Suppressor macrophage treated with lipopolysaccharide for 1 hour (primary cell): Measurements from ENCODE around the gene IKZF1.
A peak's percentile ranks its signal among the peaks of the same experiment; 100 is the strongest.

ENCODE experiments used
- DNase-seq, 3 donors: peaks; one replicate each; pipeline ENCODE4 v3.0.0-alpha.2; 2020 to 2022

The IKZF1 gene

DNA sequence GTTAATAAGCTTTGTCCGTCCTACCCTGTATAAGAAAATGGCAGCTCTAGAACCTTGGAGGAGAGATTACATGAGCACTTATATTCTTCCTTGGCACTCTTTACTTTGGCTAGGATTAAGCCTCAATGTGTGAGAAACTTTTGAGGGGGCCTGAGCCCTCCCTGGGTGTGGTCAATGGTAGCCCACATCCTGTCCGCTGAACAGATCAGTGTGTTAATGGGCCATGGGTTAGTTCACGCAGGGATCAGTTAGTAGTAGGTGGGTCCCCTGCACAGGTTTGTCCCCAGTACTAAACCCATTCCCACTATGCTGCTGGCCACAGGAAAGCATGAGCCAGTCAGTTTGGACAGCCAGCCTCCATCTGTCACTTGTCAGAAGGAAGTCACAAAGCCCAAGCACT is 20.2 kb upstream of the IKZF1 start:
- DNase-seq, result no peak

- DNase-seq, result peak; percentile 64 to 74 (median 65)
These were observed 19.2 kb upstream of the IKZF1 start for GRCh38 chr7:50285269-50285668.

DNA sequence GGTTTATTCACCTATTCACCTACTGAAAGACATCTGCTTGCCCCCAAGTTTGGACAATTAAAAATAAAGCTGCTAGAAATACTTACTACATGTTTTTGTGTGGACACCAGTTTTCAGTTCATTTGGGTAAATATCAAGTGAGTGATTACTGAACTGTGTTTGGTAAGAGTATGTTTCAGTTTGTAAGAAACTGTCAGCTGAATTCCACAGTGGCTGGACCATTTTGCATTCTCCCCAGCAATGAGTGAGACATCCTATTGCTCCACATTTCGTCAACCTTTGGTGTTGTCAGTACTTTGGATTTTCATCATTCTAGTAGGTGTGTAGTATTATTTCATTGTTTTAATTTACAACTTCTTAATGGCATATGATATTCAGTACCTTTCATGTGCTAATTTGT is 17.4 kb upstream of the IKZF1 start:
- DNase-seq, result peak in 1 of 3 donors; percentile 39

DNA sequence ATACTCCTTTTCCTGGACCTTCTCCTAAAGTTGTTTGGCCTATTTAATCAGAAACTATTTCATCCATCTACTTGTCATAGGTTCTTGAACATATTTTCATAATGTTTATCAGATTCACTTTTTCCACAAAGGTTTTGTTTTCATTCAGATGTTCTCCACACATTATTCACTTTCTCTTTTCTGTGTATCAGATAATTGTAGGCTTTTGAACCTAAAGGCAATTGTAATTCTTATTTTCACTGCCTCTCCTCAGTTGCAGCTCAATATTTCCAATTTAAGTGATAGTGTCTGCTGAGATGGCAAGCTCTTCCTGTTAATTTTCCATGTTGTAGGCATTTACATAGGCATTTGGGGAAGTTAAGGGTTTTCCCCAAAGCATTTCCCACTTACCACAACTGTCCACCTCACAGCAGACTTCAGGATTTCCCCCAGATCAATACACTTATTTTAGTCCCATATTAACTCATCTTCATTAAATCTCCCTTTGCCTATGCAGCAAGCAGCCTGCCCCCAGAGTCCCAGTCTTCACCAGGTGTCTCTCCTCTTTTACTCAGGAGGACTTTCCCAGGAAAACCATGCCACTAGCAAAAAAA is 12.3 kb upstream of the IKZF1 start:
- DNase-seq, result peak; percentile 79 to 94 (median 87)

DNA sequence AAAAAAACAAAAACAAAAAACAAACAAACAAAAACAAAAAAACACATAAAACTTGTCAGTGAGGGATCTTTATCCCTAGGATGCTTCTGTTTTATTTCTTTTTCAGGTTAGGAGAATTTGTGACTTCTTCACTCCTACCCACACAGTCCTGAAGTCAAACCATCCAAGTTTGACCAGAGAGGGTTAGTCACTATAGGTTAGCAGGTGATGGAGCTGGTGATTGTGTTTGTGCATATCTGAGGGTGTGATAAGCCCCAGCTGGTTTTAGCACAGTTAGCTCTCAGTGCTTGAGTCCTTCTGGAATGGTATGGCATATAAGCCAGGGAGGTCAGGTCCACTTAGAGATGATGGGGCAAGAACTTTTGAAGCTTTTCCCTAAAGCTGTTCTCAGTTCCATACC is 11.8 kb upstream of the IKZF1 start:
- no peak for DNase-seq

DNA sequence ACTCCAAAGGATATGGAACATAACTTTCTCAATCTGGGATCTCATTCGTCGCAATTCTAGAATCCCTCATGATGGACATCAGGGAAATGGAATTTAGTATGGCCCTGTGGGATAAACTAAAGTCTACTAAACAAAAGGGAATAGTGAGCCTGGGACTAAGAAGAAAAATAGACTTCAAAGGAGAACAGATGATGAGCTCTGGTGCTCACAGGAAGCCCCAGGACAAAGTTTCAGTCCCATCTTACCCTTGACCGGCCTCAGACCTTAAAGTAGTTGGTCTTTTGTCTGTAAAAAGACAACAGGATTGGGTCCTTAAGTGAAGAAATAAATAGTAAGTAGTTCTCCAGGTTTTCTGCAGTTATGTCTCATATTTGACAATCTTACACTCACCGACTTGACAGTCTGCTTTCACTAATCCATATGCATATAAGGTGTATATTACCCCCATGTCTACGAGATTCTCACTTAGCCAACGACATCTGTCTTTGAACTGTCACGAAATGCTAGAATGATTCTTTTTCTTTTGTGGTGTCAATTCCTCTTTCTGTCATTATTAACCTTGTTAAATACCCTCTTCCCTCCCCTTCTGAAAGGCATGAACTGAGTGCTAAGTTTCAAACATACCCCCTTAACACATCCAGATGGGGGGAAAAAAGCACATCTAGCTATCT is 10.9 kb upstream of the IKZF1 start:
- no peak for DNase-seq

GRCh38 chr7:50295133-50295532 is 9.4 kb upstream of the IKZF1 start:
- DNase-seq, result no peak

GRCh38 chr7:50296799-50297198 is 7.7 kb upstream of the IKZF1 start:
- no peak for DNase-seq

GRCh38 chr7:50298811-50299562 is 5.5 kb upstream of the IKZF1 start:
- DNase-seq, result peak; percentile 87 to 96 (median 92)

GRCh38 chr7:50300336-50300735 is 4.2 kb upstream of the IKZF1 start:
- peak in 1 of 3 donors; percentile 35 for DNase-seq

- peak in 1 of 3 donors; percentile 33 for DNase-seq
These were observed 1.8 kb upstream of the IKZF1 start for GRCh38 chr7:50302486-50303334.

DNA sequence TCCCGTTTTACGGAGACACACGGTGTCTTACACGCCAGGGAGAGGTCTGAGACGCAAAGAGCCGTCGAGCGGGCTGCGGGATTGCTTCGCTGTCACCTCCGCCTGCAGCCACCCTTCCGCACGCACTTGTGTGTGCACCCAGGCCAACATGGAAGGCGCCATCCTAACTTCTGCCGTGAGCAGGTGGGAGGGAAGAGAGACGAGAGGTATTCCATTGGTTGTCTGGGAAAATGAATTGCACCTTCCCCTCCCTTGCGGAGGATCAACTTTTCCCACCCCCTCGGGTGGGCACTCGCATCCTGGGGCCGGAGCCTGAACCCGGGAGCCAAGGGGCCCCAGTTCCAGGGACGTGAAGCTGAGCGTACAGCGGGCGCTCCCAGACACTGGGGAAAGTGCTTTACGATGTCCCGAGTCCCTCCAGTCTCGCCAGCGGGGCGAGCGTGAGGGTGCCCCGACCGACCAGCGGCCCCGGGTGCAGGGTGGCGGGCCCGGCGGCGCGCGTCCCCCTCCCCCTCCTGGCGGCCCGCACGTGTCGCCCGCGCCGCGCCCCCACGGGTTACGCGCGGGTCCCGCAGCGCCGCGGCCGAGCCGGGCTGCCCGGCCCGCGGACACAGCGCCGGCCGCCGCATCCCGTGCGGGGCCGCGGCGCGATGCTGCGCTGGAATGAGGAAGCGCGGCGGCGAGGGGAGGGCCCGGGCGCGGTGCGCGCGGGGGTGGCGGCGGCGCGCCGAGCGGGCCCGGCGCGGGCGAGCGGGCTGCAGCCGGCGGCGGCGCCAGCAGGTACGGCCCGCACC is 984 bp upstream of the IKZF1 start:
- DNase-seq, result peak; percentile 70 to 93 (median 83)

DNA sequence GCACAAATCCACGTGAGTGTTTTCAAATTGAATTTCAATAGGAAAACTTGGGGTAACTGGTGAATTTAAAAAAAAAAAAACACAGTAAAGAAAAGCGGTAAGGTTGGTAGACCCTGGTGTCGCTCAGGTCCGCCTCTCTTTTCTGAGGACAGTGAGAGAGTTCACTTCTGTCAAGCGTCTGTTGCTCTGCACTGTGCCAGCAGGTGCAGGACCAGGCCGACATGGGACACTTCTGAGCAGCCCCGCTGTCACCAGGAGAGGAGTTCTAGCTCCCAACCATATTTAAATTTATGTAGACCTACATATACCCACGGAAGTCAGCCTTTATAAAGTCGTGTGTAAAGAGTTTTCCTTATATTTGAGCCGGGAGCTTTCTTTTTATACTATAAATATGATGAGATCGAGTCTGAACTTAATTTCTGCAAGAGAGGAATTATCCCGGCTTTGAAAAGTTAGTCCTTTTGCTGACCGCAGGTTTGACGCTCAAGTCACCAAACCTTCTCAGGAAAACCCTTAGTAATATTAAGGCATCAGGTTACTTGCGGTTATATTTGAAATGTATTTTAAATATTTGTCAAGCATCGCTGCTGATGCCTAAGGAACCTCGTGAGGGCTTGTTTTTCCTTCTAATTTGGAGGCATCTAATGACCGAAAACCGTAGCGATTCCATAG is 531 bp downstream of the IKZF1 start:
- DNase-seq, result peak in 2 of 3 donors; percentile 41 to 56

- peak in 1 of 3 donors; percentile 51 for DNase-seq
These were observed 1.3 kb downstream of the IKZF1 start for GRCh38 chr7:50305583-50306493.

DNA sequence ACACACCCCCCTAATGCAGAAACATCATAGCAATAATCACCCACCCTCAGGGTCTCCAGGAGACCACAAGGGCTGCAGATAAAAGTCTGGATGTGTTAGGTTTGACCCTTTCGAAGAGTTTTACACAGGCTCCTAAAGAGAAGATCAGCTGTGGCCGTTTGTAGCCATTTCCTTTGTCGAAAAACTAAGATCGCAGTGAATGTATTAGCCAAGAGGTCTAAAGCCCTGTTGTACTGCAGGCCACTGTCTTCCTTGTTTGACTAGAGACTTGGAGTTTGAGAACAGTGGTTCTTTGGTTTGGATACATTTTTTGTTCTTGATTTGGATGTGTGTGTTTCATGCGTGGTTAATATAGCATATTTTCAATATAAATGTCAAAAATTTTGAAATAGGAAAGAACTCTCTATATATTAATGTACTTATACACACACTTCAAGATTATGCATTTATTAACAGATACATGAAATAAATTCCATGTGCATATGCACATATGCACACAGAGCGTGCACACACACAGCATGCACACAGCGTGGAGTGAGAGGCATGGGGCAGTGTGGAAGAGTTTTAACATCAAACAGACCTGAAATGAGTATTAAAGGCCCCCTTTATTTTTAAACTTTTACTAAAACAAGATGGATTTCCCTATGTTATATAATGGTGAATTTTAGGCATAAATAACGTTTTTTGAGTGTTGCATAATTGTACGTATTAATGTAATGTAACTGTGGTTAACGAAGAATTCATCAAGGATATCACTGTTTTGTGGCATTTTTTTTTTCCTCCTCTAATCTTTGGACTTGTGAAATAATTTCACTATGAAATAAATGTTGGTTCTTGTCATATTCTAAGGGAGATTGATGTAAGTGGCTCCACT is 2.2 kb downstream of the IKZF1 start:
- peak in 1 of 3 donors; percentile 38 for DNase-seq

- DNase-seq, result peak in 1 of 3 donors; percentile 35
These were observed 3.0 kb downstream of the IKZF1 start for GRCh38 chr7:50307368-50308032.

DNA sequence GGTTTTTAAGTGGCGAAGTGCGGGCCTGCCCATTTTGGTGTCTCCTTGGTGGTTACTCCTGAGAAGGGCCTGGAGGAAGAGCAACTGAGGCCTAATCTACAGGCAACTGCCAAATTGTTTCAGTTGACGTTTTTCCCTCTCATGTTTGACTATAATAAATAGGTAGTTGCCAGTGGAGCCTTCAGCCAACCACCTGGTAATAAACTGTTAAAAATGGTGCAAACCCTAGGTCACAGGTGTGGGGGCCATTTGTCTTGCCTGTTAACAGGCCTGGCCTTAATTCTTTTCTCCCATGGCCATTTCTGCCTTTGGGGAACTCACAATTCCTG is 3.7 kb downstream of the IKZF1 start:
- no peak for DNase-seq

- DNase-seq, result peak in 1 of 3 donors; percentile 46
These were observed 4.2 kb downstream of the IKZF1 start for GRCh38 chr7:50308532-50309385.
